Suprapubic skin (tissue), 4 donors: Measurements from ENCODE around the gene DNPEP. TPM values are rescaled to one million over a fixed set of nuclear protein-coding genes. Genes with fewer than 3 reads are reported as not detected.
"Not testable (repeated sequence)": the region's sequence is repeated elsewhere in the genome, so short reads cannot be mapped to it uniquely, and the experiment has no call there.

Experiments
- DNase-seq, 2 donors: peaks; one replicate each; pipeline ENCODE4 v3.0.0-alpha.2; 2019; ENCODE audit warnings: low spot score in 2 of 2
- H3K27ac ChIP-seq: fragments of 200-600 bp; sonication (generic); one replicate; pipeline ENCODE4 v1.5.1; 2019
- H3K27me3 ChIP-seq: fragments of 200-600 bp; sonication (generic); one replicate; pipeline ENCODE4 v1.5.1; 2019
- H3K36me3 ChIP-seq: fragments of 200-600 bp; sonication (generic); one replicate; pipeline ENCODE4 v1.5.1; 2019
- H3K4me1 ChIP-seq: fragments of 200-600 bp; sonication (generic); one replicate; pipeline ENCODE4 v1.5.1; 2019
- H3K4me3 ChIP-seq: fragments of 200-600 bp; sonication (generic); one replicate; pipeline ENCODE4 v1.5.1; 2019; ENCODE audit warnings: mild to moderate bottlenecking
- H3K9me3 ChIP-seq: fragments of 200-600 bp; sonication (generic); one replicate; pipeline ENCODE4 v1.5.1; 2019
- EP300 ChIP-seq: sonication (generic); formaldehyde crosslinking; IDR thresholded peaks from one replicate; pipeline ENCODE4 v1.6.1; 2017; ENCODE audit warnings: antibody characterized with exemption
- POLR2A ChIP-seq, 2 donors: fragments of 450-650 bp; IDR thresholded peaks; one replicate each; pipeline ENCODE4 v1.6.1; 2017; ENCODE audit warnings: antibody characterized with exemption in 2 of 2, mild to moderate bottlenecking in 2 of 2, moderate library complexity in 2 of 2
- POLR2AphosphoS5 ChIP-seq, 3 donors: sonication (generic); formaldehyde crosslinking; IDR thresholded peaks; one replicate each; pipeline ENCODE4 v1.6.1; 2017; ENCODE audit warnings: antibody characterized with exemption in 3 of 3
- WGBS: methylation state at CpG from one replicate; pipeline ENCODE4 v1.1.5; 2018; 5-methylcytosine and 5-hydroxymethylcytosine counted together
- total RNA-seq, 4 donors: library from RNA; depleted of rRNA; stranded (reverse); fragments of >200 nt; gene quantifications; one replicate each; pipeline ENCODE4 v1.1.0, GENCODE V29; 2016
- TF ChIP-seq, protein P1 (sequence below), 2 donors: fragments of 200-600 bp in 1 of 2; fragments of 450-650 bp in 1 of 2; sonication (generic) in 1 of 2; IDR thresholded peaks; one replicate each; pipeline ENCODE4 v1.5.1; 2016 to 2019; ENCODE audit warnings: antibody characterized with exemption in 2 of 2, mild to moderate bottlenecking in 1 of 2, moderate library complexity in 1 of 2

The DNPEP gene
- total RNA-seq, 4 donors from 2014 or later, result 66.6 to 104 (median 70.5) TPM

DNA sequence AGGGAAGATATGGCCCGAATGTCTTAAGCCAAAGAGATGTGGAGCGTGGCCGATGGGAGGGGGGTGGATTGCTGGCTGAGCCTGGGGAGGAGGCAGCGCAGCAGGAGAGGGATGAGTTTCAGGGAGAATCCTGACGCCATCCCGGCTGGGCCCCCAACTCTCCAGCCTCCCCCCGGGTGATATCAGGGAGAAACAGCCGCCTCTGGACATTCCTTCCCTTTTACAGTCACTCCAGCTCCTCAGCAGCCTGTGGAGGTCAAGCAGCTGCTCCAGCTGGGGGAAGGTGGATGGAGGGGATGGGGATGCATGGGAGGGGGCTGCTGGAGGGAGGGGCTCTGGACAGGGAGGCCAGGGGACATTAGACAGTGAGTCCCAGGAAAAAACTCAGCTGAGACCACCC lies 20.9 kb upstream of the DNPEP start:
- H3K4me1 ChIP-seq, result no peaks in the 10 kb centered on the region
- 77% methylated on average over 7 of the region's 8 CpGs for WGBS
- no peak overlapping the region for H3K4me3 ChIP-seq
- H3K36me3 ChIP-seq, result no peaks in the 10 kb centered on the region
- peaks cover 8% of the 10 kb centered on the region for H3K27me3 ChIP-seq
- no peaks in the 10 kb centered on the region for H3K9me3 ChIP-seq
- DNase-seq, result no peak
- TF ChIP-seq EP300 (no peak), POLR2A (IDR thresholded peaks at IDR 0.05) (no peak), POLR2AphosphoS5 (IDR thresholded peaks at IDR 0.05) (no peak)
- TF ChIP-seq, protein P1, sequence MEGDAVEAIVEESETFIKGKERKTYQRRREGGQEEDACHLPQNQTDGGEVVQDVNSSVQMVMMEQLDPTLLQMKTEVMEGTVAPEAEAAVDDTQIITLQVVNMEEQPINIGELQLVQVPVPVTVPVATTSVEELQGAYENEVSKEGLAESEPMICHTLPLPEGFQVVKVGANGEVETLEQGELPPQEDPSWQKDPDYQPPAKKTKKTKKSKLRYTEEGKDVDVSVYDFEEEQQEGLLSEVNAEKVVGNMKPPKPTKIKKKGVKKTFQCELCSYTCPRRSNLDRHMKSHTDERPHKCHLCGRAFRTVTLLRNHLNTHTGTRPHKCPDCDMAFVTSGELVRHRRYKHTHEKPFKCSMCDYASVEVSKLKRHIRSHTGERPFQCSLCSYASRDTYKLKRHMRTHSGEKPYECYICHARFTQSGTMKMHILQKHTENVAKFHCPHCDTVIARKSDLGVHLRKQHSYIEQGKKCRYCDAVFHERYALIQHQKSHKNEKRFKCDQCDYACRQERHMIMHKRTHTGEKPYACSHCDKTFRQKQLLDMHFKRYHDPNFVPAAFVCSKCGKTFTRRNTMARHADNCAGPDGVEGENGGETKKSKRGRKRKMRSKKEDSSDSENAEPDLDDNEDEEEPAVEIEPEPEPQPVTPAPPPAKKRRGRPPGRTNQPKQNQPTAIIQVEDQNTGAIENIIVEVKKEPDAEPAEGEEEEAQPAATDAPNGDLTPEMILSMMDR (IDR thresholded peaks at IDR 0.05), result no peak
- H3K27ac ChIP-seq, result no peak overlapping the region

DNA sequence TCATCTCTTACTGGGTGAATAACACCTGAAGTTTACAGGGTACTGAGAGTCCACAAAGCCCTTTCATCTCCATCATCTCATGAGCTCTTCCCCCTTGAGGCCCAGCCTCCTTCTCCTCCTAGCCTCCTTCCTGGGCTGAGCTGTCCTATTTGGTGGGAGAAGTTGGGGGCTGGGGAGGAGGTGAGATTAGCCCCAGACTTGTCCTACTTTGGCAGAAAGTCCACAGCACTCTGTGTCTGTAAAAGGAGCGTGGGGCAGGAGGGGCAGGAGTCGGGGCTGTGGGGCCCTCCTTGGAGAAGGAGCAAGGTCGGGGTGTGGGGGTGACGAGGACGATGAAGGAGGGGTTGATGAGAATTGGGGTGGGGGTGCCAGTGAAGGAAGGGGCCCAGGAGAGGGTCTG lies 20.5 kb upstream of the DNPEP start:
- no peak overlapping the region for H3K4me3 ChIP-seq
- no peaks in the 10 kb centered on the region for H3K36me3 ChIP-seq
- H3K9me3 ChIP-seq, result no peaks in the 10 kb centered on the region
- H3K27me3 ChIP-seq, result peaks cover 8% of the 10 kb centered on the region
- TF ChIP-seq, protein P1 (IDR thresholded peaks at IDR 0.05), result no peak
- no peak for TF ChIP-seq EP300
- TF ChIP-seq POLR2AphosphoS5 (IDR thresholded peaks at IDR 0.05), result no peak
- no peak for TF ChIP-seq POLR2A (IDR thresholded peaks at IDR 0.05)
- 88% methylated on average over 5 of the region's 5 CpGs for WGBS
- no peaks in the 10 kb centered on the region for H3K4me1 ChIP-seq
- no peak for DNase-seq
- no peak overlapping the region for H3K27ac ChIP-seq

DNA sequence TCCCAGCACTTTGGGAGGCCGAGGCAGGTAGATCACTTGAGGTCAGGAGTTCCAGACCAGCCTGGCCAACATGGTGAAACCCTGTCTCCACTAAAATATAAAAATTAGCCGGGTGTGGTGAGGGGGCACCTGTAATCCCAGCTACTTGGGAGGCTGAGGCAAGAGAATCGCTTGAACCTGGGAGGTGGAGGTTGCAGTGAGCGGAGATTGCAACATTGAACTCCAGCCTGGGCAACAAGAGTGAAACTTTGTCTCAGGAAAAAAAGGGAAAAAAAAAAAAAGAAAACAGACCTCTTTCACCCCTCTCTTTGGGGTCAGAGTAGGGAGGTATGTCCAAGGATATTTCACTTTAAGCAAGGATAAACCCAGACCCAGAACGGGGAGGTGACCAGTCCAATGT lies 19.6 kb upstream of the DNPEP start:
- not testable (repeated sequence) for H3K27me3 ChIP-seq, H3K36me3 ChIP-seq, DNase-seq, H3K4me1 ChIP-seq, H3K9me3 ChIP-seq, H3K27ac ChIP-seq, H3K4me3 ChIP-seq
- 72% methylated on average over 5 of the region's 5 CpGs for WGBS

DNA sequence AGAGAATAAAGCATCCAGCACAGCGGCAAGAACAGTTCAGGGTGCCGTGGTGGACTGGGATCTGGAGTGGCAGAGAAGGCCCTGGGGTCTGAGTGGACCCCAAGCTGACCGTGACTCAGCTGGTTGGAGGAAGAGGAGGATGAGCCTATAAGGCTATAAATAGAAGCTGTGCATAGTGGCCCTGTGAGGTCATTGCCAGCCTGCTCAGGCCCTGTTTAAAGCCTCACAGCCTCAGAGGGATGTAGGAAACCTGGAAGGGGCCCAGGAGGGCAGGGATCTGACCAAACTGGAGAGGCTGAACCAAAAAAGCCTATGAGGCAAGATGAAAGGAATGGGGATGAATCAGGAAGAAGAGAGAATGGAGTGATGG lies 19.1 kb upstream of the DNPEP start:
- DNase-seq, result no peak
- Histone ChIP-seq H3K27ac (no peak overlapping the region), H3K27me3 (peaks cover 3% of the 10 kb centered on the region), H3K36me3 (no peaks in the 10 kb centered on the region), H3K4me3 (no peak overlapping the region), H3K4me1 (no peaks in the 10 kb centered on the region), H3K9me3 (no peaks in the 10 kb centered on the region)
- TF ChIP-seq, protein P1 (IDR thresholded peaks at IDR 0.05), result no peak
- peak; percentile 39 for TF ChIP-seq EP300
- WGBS, result 87% methylated on average over 3 of the region's 3 CpGs

DNA sequence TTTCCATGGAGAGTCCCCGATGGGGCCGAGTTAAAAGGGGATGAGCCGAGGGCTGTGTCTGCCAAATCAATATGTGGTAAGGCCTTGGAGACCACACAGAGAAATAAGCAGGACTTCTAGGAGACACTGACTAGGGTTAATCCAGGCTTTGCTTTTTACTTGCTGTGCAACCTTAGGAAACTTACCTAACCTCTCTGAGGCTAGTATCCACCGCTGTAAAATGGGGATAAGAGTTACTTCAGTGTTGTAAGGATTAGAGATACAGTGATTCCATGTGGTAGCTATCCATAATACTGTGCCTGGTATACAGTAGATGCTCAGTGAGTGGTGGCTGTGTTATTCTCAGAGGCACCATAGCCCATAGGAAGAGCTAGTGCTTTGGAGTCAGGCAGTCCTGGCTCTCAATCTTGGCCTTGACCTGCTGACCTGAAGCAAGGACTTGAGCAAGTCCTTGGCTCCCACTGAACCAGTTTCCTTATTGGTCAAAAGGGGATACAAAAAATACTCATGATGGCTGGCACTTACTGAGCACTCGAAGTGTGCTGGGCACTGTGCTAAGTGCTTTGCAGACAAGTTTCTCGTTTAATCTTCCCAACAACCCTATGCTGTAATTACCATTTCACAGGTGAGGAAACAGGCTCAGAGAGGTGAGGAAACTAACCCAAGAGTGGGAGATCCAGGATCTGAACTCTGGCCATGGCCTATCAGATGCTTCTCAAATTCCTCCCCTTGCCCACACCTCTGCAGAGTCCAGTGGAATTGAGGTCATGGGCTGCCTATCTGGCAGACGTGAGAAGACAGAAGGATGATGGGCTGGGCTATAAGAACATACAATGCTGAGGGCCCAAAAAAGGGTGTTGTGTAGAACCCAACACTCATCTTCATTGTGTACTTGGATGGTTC lies 18.5 kb upstream of the DNPEP start:
- H3K27ac ChIP-seq, result no peak overlapping the region

More for the DNA sequence above, 18.5 kb upstream of the DNPEP start:
- Histone ChIP-seq H3K4me1 (no peaks in the 10 kb centered on the region), H3K9me3 (no peaks in the 10 kb centered on the region), H3K27me3 (no peaks in the 10 kb centered on the region), H3K4me3 (no peak overlapping the region), H3K36me3 (no peaks in the 10 kb centered on the region)
- DNase-seq, result no peak
- WGBS, result 83% methylated on average over 7 of the region's 7 CpGs
- TF ChIP-seq, protein P1 (IDR thresholded peaks at IDR 0.05), result no peak
- TF ChIP-seq POLR2AphosphoS5 (IDR thresholded peaks at IDR 0.05) (no peak), EP300 (no peak), POLR2A (IDR thresholded peaks at IDR 0.05) (no peak)
